Central memory CD4-positive, alpha-beta T cell (primary cell): ENCODE results near the gene PSMC5.
"Not testable (repeated sequence)": the region's sequence is repeated elsewhere in the genome, so short reads cannot be mapped to it uniquely, and the experiment has no call there.

Experiments used
- DNase-seq: peaks from one replicate; pipeline ENCODE4 v3.0.0; 2022
- total RNA-seq, 3 experiments: gene quantifications; one replicate each; lab custom pipeline; 2026; lab: John Stamatoyannopoulos, UW

PSMC5 gene
- total RNA-seq = 82.6 to 190 (median 86.9) reads per million in 3 experiments

DNA sequence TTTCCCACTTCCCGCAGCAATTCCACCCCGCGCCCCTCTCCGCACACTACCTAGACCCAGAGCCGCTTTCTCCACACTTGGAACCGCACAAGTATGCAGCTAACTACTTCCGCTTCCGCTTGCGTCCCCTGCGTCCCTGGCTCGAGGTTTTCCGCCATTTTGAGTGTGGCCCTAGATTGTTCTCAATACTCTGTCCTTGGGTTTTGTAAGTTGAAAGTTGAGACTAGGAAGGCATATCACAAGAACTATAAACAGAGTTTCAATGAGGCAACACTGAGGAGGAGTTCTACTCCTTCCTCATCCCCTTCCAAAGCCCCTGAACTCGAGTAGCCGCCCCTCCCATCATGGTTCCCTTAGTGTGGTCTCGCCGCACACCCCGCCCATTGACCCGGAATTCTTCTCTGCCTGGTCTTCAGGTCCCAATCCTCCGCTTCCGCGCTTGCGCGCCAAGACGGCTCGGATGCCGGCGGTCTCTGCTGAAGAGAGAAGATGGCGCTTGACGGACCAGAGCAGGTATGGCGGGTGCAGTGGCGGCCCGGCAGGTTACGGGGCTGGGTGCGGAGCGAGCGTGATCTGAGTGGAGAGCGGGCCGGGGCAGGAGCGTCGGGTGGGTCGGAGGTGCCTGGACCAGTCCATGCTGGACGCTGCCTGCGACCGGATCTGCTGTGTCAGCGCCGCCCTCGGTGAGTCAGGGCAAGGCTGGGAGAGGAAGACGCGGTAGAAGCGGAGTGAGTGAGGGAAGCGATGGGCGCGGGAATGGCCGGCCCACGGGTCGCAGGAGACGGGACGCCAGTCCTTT, at the start of gene PSMC5, which contains the start of gene FTSJ3:
TSS of gene PSMC5 (plus strand) at position 430 of the 799 bp plus-strand sequence. CDS start at position 490, 60 bp downstream.
TSS of gene FTSJ3 (minus strand) at position 662 of the 799 bp plus-strand sequence. CDS start 761 bp downstream, outside the sequence.
- DNase-seq = peak; percentile 96

- DNase-seq = no peak
Measured at GRCh38 chr17:63780507-63780906, 46.7 kb upstream of the PSMC5 start.

GRCh38 chr17:63780928-63781327, 46.3 kb upstream of the PSMC5 start:
- DNase-seq = no peak

GRCh38 chr17:63783522-63783921, 43.7 kb upstream of the PSMC5 start:
- no peak for DNase-seq

DNA sequence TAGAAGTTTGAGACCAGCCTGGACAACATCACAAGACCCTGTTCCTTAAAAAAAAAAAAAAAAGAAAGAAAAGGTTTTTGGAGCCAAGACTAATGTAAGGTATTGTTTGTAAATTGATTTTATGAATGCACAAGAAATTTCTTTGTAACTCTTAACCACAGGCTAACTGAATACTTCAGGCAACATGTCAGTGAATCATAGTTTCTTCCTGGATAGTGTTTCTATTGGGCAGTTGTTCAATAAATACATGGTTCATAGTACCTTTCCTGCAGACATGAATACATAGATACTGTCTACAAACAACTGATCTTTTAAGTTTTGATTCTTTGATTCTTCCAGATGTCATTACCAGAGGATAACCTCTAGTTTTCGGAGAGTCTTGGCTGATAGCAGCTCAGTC, 41.7 kb upstream of the PSMC5 start:
- DNase-seq = no peak

- no peak for DNase-seq
Measured at GRCh38 chr17:63786117-63786516, 41.1 kb upstream of the PSMC5 start.

GRCh38 chr17:63786971-63787711, 40.1 kb upstream of the PSMC5 start:
- DNase-seq = no peak

- no peak for DNase-seq
Measured at GRCh38 chr17:63790057-63790456, 37.2 kb upstream of the PSMC5 start.

GRCh38 chr17:63792055-63792729, 35.0 kb upstream of the PSMC5 start:
- no peak for DNase-seq

DNA sequence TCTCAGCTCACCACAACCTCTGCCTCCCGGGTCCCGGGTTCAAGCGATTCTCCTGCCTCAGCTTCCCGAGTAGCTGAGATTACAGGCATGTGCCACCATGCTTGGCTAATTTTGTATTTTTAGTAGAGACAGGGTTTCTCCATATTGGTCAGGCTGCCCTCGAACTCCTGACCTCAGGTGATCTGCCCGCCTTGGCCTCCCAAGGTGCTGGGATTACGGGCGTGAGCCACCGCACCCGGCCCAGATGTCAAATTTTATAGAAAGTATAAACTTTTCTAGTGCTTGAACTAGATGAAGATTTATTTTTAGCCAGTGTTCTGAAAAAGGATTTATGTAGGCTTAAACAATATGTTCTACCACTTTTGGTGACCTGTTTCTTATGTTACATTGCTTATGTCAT, 30.9 kb upstream of the PSMC5 start:
- not testable (repeated sequence) for DNase-seq

- no peak for DNase-seq
Measured at GRCh38 chr17:63798572-63799106, 28.6 kb upstream of the PSMC5 start.

GRCh38 chr17:63800783-63801182, 26.4 kb upstream of the PSMC5 start:
- no peak for DNase-seq

- DNase-seq = no peak
Measured at GRCh38 chr17:63804328-63804727, 22.9 kb upstream of the PSMC5 start.

DNA sequence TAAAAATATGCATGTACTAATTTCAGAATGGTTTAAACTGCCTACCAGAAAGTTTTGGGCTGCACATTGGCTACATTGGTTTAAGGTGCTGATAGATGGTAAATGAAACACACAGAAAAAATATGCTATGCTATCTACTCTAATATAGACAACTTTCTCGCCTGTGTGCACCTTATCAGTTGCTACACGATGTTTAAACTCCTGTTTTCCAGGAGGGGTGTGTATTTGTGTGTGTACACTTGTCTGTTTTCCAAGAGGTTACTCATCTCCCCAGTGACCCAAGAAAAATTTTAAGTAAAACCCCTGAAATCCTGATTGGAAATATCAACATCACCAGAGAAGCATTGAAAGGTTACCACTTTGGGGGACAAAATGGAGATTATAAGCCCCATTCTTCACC, 21.6 kb upstream of the PSMC5 start:
- no peak for DNase-seq

DNA sequence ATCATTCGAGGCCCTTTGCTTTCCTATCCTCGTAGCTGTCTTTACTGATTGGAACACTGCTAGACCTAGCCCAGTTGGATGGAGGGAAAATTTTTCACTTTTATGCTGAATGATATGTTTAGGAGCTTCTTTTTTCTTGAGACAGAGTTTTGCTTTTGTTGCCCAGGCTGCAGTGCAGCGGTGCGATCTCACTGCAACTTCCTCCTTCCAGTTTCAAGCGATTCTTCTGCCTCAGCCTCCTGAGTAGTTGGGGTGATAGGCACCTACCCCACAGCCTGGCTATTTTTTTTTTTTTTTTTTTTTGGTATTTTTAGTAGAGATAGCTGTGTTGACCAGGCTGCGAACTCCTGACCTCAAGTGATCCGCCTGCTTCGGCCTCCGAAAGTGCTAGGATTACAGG, 17.3 kb upstream of the PSMC5 start:
- no peak for DNase-seq

GRCh38 chr17:63816123-63816522, 11.1 kb upstream of the PSMC5 start:
- no peak for DNase-seq

DNA sequence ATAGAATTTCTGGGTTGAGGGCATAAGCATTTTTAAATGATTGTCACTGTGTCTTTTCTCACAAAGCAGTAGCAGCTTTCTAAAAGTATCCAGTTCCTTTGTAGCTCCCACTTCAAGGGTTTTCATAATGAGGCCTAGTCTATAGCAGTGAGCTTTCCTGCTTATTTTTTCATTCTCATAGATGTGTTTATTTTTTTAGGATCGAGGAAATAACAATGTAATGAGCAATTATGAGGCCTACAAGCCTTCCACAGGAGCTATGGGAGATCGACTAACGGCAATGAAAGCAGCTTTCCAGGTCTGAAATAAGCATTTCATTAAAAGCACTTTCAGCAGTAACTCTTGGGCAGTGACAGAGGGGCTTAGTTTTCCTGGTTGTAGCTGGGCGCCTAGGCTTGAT, 10.6 kb upstream of the PSMC5 start:
- DNase-seq = no peak

DNA sequence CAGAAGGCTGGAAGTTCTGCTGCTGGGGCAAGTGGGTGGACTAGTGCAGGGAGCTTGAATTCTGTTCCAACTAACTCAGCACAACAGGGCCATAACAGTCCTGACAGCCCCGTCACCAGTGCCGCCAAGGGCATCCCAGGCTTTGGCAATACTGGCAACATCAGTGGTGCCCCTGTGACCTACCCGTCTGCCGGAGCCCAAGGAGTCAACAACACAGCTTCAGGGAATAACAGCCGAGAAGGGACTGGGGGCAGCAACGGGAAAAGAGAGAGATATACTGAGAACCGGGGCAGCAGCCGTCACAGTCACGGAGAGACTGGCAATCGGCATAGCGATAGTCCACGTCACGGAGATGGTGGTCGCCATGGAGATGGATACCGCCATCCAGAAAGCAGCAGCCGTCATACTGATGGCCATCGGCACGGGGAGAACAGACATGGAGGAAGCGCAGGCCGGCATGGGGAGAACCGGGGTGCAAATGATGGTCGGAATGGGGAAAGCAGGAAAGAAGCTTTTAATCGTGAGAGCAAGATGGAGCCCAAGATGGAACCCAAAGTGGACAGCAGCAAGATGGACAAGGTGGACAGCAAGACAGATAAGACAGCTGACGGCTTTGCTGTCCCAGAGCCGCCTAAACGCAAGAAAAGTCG, 9.4 kb upstream of the PSMC5 start:
- no peak for DNase-seq

DNA sequence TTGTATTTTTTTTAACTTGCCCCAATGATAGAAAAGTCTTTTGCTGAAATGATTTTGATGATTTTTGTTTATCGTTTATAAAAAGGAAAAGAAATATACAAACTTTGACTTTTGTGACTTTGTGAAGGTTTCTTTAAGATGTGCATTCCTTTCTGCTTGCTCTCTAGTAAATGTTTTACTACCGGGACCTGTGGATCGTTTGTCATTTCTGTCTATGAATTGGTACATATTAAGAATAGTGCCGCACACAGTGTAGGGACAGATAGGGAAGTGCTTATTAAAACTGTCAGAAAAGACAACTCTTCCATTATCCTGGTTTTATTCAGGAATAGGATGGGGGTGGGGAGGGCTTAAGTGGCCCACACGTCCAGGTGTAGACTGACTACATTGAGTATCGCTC, 8.1 kb upstream of the PSMC5 start:
- no peak for DNase-seq

DNA sequence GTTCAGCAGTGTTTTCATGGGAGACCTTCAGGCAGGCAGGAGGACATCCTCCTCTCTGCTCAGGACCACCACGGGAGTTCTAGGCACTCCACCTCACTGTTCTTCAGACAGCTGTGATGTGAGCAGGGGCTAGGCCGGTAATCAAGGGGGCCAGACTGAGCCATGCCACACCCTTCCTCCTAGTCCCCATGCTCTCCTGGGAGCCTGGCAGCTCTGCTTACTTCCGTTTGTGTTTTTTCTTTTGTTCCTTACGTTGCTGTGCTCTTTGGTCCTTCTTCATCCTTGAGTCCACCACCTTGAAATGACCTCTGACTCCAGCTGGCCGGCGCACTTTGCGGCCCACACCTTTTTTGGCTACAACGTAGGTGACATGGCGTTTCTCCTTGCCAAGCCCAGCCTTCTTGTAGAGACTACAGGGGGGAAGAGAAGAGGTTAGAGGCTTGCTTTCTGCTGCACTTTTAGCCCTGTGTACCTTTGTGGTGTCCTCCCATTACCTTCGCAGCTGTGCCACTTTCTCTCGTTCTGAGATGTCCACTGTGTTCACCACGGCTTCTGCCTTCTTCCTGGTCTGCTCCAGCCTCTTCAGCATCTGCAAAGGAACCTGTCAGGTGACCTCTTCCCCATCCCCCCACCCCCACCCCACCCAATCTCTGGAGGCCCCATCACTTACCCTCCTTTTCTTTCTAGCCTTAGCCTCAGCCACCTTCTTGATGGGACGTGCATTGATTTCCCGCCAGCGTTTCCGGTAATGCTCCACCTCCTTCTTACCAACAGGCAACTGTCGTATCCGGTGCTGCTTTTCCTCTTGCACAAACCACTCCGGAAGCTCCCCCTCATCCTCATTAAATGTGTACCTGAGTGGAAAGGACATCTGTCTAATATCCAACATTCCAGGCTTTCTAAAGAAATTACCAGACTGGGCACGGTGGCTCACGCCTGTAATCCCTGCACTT, 7.4 kb upstream of the PSMC5 start:
- no peak for DNase-seq

GRCh38 chr17:63820963-63821561, 6.2 kb upstream of the PSMC5 start:
- DNase-seq = no peak
